TTC549 (cell line): ENCODE data around the gene CHD5.

Source experiments
- FAIRE-seq: peaks from 2 replicates; lab custom pipeline; 2012; peaks lifted over from hg19 to GRCh38; lab: Jason Lieb, UNC

Gene CHD5

DNA sequence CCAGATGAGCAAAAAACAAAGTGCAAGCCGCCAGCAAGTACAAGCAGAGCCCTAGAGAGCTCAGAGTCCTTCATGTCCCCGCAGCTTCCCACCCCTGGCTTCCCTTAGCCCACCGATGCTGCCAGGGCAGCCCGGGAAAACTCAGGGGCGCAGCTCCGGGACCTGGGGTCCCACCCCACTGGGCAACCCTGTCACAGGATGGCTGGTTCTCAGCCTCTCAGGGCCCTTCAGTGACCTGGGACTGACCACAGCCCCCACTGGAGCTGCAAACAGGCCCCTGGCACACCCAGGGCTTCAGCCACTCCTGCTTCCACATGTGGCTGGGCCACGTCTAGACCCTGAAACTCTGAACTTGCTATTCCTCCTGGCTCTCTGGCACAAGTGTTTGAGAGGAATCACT lies 49.5 kb downstream of the CHD5 start:
- no peak for FAIRE-seq

DNA sequence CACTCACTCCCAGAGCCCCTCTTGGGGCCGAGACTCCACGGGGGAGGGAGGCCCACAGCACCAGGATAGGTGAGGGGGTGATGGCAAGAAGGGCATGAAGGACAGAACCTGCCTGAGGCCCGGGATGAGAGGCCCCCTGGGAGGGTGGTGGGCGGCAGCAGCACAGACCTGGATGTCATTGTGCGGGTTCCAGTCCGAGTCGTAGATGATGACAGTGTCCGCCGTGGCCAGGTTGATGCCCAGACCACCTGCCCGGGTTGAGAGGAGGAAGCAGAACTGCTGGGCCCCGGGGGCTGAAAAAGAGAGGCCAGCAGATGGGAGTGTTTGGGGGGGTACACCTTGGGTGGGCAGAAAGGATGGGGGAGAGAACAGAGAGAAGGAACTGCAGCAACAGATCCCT lies 50.1 kb downstream of the CHD5 start:
- no peak for FAIRE-seq

DNA sequence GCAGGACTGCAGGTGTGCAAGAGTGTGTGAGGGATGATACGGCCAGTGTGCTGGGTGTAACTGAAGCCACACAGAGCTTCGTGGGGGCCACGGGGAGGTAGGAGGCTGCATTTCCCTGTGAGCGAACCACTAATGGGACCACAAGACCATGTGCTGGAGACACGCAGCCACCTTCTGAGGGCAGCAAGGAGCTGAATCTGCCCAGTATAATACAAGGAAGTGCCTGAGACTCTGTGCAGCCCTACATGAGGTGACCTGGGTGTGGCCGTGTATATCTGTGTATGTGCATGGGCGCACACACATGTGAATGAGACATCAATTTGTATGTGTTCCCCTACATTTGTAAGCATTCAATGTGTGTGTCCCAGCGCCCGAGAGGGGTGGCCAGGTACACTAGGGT lies 50.8 kb downstream of the CHD5 start:
- FAIRE-seq = no peak

- FAIRE-seq = no peak
Observed at GRCh38 chr1:6128276-6129081, 51.6 kb downstream of the CHD5 start.

DNA sequence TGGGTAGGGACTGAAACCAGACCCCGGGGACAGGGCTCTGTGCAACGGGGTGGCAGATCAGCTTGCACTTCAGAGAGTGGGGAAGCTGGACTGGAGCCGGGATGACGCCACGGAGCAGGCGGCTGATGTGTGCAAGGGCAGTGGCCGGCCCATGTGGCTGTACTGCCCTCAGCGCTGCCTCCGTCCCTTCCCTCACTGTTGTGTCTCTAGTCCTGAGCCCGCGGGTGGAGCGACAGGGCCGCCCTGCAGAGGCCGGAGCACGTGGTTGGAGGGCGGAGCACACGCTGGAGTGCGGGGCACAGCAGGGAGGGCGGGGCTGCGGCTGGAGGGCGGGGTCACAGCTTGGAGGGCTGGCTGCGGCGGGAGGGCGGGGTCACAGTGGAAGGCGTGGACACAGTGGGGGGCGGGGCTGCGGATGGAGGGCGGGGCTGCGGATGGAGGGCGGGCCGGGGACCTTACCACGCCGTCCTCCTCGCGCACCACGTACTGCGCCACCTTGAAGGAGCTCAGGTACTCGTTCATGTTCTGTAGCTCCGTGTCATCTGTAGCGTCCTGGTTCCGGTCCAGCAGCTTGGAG lies 52.4 kb downstream of the CHD5 start:
- FAIRE-seq = no peak

GRCh38 chr1:6126521-6127067 lies 53.5 kb downstream of the CHD5 start:
- no peak for FAIRE-seq

GRCh38 chr1:6126028-6126427 lies 54.1 kb downstream of the CHD5 start:
- FAIRE-seq = no peak

- FAIRE-seq = no peak
Observed at GRCh38 chr1:6125366-6125765, 54.8 kb downstream of the CHD5 start.

- FAIRE-seq = no peak
Observed at GRCh38 chr1:6124746-6125365, 55.3 kb downstream of the CHD5 start.

- FAIRE-seq = no peak
Observed at GRCh38 chr1:6124341-6124740, 55.8 kb downstream of the CHD5 start.

GRCh38 chr1:6123816-6124215 lies 56.3 kb downstream of the CHD5 start:
- no peak for FAIRE-seq

DNA sequence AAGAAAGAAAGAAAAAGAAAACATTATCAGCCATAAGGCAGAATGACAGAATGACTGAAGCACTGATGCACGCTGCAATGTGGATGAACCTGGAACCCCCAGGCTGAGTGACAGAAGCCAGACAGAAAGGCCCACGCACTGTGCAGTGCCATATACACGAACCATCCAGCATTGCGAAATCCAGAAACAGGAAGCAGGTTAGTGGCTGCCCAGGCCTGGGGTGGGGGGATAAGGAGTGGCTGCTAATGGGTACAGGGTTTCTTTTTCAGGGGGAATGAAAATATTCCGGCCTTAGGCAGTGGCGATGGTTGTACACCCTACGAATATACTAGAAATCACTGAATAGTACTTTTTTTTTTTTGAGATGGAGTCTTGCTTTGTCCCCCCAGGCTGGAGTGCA lies 57.0 kb downstream of the CHD5 start:
- FAIRE-seq = no peak

GRCh38 chr1:6121651-6122370 lies 58.3 kb downstream of the CHD5 start:
- no peak for FAIRE-seq

- FAIRE-seq = no peak
Observed at GRCh38 chr1:6121021-6121421, 59.1 kb downstream of the CHD5 start.

GRCh38 chr1:6118415-6118814 lies 61.7 kb downstream of the CHD5 start:
- no peak for FAIRE-seq

DNA sequence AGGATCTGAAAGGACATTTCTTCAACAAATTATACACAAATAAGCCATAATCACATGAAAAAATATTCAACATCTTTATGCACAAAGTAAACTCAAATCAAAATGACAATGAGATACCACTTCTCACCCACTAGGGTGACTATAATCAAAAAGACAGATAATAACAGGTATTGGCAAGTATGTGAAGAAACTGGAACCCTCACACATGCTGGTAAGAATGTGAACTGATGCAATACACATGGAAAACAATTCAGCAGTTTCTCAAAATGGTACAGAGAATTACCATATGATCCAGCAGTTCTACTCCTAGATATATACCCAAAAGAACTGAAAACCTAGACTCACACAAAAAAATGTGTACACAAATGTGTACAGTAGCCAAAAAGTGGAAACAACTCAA lies 62.5 kb downstream of the CHD5 start:
- no peak for FAIRE-seq

DNA sequence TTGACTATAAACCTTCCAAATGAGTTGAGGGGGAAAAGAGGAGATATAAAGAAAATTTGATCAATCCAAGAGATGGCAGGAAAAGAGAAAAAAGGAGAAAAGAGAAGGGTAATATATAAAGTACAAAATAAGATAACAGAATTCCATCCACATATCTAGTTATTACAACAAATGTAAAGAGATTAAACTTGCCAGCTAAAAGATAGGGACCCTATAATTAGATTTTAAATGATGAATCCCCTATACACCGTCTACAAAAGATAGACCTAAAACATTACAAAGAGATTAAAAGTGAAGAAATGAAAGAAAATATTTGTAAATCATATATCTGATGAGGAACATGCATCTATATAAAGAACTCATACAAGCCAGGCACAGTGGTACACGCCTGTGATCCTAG lies 63.1 kb downstream of the CHD5 start:
- no peak for FAIRE-seq

- no peak for FAIRE-seq
Observed at GRCh38 chr1:6116137-6116536, 64.0 kb downstream of the CHD5 start.

- FAIRE-seq = no peak
Observed at GRCh38 chr1:6113745-6114144, 66.4 kb downstream of the CHD5 start.

DNA sequence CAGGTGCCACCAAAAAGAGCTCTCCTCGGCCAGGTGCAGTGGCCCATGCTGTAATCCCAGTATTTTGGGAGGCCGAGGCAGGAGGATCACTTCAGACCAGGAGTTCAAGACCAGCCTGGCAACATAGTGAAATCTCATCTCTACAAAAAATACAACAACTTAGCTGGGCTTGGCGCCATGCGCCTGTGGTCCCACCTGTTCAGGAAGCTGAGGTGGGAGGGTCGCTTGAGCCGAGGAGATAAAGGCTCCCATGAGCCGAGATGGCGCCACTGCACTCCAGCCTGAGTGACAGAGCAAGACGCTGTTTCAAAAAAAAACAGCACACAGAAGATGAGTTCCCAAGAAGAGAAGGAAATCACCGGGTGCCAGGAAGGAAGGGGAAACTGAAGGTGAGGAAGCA lies 67.0 kb downstream of the CHD5 start:
- FAIRE-seq = no peak

DNA sequence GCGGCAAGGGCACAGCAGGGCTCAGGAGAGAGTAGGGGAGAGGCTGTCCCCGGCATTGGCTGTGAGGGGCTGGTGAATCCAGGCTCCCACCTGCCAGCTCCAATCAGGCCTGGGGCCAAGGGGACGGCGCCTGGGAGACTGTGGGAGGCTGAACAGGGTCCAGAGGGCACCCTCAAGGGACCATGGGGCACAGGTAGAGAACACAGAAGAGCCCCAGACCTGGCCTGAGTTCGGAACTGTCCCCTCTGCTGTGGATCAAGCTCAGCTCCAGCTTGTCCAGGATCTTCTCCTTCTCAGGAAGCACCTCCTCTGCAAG lies 67.5 kb downstream of the CHD5 start:
- FAIRE-seq = no peak

DNA sequence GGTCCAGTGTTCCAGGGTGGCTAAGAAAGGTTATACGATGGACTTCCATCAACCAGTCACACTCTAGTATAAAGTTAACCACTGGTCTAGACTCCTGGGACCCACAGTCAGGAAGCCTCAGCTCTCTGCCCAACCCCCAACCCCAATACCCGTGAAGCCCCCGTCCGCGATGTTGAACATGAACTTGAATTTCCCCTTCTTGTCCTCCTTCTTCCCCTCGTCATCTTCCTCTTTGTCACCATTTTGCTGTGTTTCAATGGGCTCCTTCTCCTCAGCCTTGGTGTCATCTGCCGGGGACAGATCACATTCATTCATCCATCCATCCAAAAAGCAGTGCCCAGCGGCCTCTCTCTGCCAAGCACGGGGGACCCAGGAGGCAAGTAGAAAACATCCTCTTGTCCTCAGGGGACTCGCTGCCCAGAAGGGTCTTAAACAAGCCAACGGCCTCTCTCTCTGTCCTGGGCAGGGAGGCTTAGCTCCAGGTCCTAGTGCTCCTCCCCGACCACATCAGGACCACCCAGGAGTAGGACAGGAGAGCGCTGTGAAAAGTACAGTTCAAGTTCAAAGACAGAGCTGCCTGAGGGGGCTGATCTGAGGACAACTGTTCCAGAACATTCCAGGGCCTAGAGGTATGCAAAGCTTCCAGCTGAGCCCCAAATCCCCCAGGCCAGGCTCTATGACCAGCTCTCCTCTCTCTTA lies 68.0 kb downstream of the CHD5 start:
- FAIRE-seq = no peak
